ENCODE data around the gene SLC35F3.
A peak's percentile ranks its signal among the peaks of the same experiment; 100 is the strongest.

The SLC35F3 gene

DNA sequence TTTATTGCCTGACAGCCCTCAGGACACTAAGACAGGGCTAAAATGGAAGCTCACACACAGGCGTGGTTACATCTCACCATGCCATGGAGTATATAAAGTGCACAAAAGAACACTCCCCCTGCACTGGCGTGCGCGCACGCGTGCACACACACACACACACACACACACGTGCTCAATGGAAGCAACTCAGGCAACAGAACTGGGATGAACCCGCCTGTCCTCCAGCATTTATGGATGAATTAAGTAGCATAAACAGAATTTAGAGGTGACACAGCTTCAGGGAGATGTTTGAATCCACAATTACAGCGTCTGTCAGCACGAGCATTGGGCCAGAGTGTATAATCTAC is 322.3 kb downstream of the SLC35F3 start:
- Histone ChIP-seq H3K4me3 (ENCODE audit: control insufficient read depth in 1 of 7, extremely low read depth in 1 of 7, insufficient read depth in 4 of 7, low read depth in 2 of 7, low read length in 6 of 7) (no peak overlapping the region), H3K4me1 (ENCODE audit: control extremely low read depth in 1 of 4, control insufficient read depth in 4 of 4, insufficient read depth in 4 of 4, low read length in 3 of 4) (peaks cover 5 to 22% (median 15%) of the 10 kb centered on the region in 4 experiments), H3K36me3 (ENCODE audit: control insufficient read depth in 4 of 4, insufficient read depth in 4 of 4, low read length in 3 of 4) (no peaks in the 10 kb centered on the region), H3K27me3 (replicated peaks in 2 of 5; ENCODE audit: control insufficient read depth in 4 of 5, insufficient read depth in 5 of 5, low read length in 4 of 5) (peaks cover 0 to 4% (median 0%) of the 10 kb centered on the region in 5 experiments), H3K9me3 (ENCODE audit: control extremely low read depth in 1 of 5, control insufficient read depth in 4 of 5, insufficient read depth in 2 of 5, low read depth in 1 of 5, low read length in 4 of 5) (no peaks in the 10 kb centered on the region), H3K27ac (ENCODE audit: insufficient read depth in 1 of 2, low read depth in 1 of 2, low read length in 2 of 2, poor library complexity in 1 of 2, severe bottlenecking in 2 of 2) (no peak overlapping the region)
- POLR2A ChIA-PET = no interaction called here
- CTCF ChIA-PET = interaction anchor here (0.6 kb wide), 1 partner anchor 12 kb away, joined by 3 read pairs; no protein-coding TSS in a partner anchor
- WGBS (ENCODE audit: insufficient coverage) = 100% methylated on average over 3 of the region's 10 CpGs
- no peak for DNase-seq

DNA sequence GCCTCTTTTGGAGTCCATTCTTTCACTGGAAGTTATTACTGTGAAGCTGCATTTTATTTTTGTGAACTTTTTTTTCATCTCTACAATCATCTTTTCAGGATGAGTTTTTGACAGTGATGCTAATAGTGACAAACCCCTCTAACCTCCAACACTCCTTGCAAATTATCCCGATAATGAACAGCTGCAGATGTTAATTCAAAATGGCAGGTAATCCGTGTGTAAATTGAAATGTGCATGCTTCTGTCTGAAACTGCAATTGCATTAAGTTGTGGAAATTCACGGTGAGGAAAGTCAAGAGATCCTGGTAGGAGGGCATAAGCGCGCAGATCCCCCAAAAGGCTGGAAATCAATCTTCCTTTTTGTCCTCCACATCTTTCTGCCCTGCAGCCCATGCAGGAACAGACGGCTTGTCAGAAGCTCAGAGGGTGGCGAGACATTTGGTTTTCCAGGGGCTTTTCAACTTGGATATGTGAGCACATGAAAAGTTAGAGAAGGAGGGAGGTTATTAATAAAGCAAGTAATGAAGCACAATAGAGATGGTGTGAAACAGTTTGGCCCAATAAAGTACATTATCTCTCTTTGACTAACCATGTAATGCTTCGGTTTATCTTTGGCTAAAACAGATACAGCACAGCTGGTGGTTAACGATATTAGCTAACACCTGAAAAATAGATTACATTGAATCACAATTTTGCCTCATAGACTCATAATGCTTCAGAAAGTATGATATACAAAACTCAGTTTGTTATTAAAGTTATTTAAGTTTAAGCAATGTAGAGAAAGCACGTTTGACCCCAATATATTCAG is 325.3 kb downstream of the SLC35F3 start:
- Histone ChIP-seq H3K36me3 (ENCODE audit: control insufficient read depth in 4 of 4, insufficient read depth in 4 of 4, low read length in 3 of 4) (no peaks in the 10 kb centered on the region), H3K27ac (ENCODE audit: insufficient read depth in 1 of 2, low read depth in 1 of 2, low read length in 2 of 2, poor library complexity in 1 of 2, severe bottlenecking in 2 of 2) (no peak overlapping the region), H3K9me3 (ENCODE audit: control extremely low read depth in 1 of 5, control insufficient read depth in 4 of 5, insufficient read depth in 2 of 5, low read depth in 1 of 5, low read length in 4 of 5) (no peaks in the 10 kb centered on the region), H3K4me1 (ENCODE audit: control extremely low read depth in 1 of 4, control insufficient read depth in 4 of 4, insufficient read depth in 4 of 4, low read length in 3 of 4) (peaks cover 5 to 24% (median 15%) of the 10 kb centered on the region in 4 experiments), H3K4me3 (ENCODE audit: control insufficient read depth in 1 of 7, extremely low read depth in 1 of 7, insufficient read depth in 4 of 7, low read depth in 2 of 7, low read length in 6 of 7) (peak overlapping the region in 3 of 7 experiments; percentile 1 to 51 (median 40)), H3K27me3 (replicated peaks in 2 of 5; ENCODE audit: control insufficient read depth in 4 of 5, insufficient read depth in 5 of 5, low read length in 4 of 5) (peaks cover 0 to 3% (median under 1%) of the 10 kb centered on the region in 5 experiments)
- no peak for DNase-seq
- ChIA-PET CTCF (interaction anchor here (0.7 to 3.9 kb wide), 8 partner anchors 9 to 83 kb away, joined by 3 to 25 read pairs (median 4); no protein-coding TSS in a partner anchor), POLR2A (no interaction called here)
- 86% methylated on average over 7 of the region's 10 CpGs for WGBS (ENCODE audit: insufficient coverage)

GRCh38 chr1:234230414-234230862 is 326.0 kb downstream of the SLC35F3 start:
- 0% methylated on average over 8 of the region's 10 CpGs for WGBS (ENCODE audit: insufficient coverage)
- peaks cover 0 to 4% (median 3%) of the 10 kb centered on the region in 5 experiments for H3K27me3 ChIP-seq (replicated peaks in 2 of 5; ENCODE audit: control insufficient read depth in 4 of 5, insufficient read depth in 5 of 5, low read length in 4 of 5)
- ChIA-PET CTCF (interaction anchor here (0.7 to 3.9 kb wide), 8 partner anchors 9 to 82 kb away, joined by 3 to 25 read pairs (median 4); no protein-coding TSS in a partner anchor), POLR2A (no interaction called here)
- peak; percentile 34 to 86 (median 80) for DNase-seq
- H3K9me3 ChIP-seq (ENCODE audit: control extremely low read depth in 1 of 5, control insufficient read depth in 4 of 5, insufficient read depth in 2 of 5, low read depth in 1 of 5, low read length in 4 of 5) = no peaks in the 10 kb centered on the region
- H3K27ac ChIP-seq (ENCODE audit: insufficient read depth in 1 of 2, low read depth in 1 of 2, low read length in 2 of 2, poor library complexity in 1 of 2, severe bottlenecking in 2 of 2) = no peak overlapping the region
- H3K4me1 ChIP-seq (ENCODE audit: control extremely low read depth in 1 of 4, control insufficient read depth in 4 of 4, insufficient read depth in 4 of 4, low read length in 3 of 4) = peaks cover 5 to 29% (median 15%) of the 10 kb centered on the region in 4 experiments
- peak overlapping the region in 5 of 7 experiments; percentile 1 to 51 (median 16) for H3K4me3 ChIP-seq (ENCODE audit: control insufficient read depth in 1 of 7, extremely low read depth in 1 of 7, insufficient read depth in 4 of 7, low read depth in 2 of 7, low read length in 6 of 7)
- no peaks in the 10 kb centered on the region for H3K36me3 ChIP-seq (ENCODE audit: control insufficient read depth in 4 of 4, insufficient read depth in 4 of 4, low read length in 3 of 4)

DNA sequence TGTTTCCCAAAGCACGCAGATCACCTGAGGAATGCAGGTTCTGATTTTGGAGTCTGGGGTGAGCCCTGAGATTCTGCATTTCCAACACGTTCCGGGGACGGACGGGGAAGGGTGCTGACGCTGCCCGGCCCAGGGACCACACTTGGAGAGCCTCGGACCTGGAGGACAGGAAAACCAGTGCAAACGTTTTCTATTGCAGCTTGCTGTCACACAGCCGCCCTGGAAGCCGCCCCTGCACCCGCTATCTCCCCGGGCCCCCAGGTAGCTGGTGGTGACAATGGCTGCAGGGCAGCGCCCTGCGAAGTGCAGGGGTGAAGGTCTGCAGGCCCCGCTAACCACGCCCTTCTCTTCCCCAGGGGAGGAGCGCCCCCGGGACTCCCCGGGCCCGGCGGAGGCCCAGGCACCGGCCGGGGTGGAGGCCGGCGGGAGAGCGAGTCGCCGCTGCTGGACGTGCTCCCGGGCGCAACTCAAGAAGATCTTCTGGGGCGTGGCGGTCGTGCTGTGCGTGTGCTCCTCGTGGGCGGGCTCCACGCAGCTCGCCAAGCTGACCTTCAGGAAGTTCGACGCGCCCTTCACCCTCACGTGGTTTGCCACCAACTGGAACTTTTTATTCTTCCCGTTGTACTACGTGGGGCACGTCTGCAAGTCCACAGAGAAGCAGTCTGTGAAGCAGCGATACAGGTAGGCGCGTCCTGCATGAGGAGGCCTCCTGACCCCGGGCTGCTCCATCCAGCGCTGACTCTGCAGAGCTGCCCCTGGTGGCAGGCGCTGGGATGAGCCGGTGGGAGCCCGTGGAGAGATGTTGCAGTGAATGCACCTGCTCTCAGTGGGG is 326.8 kb downstream of the SLC35F3 start:
- Histone ChIP-seq H3K27ac (ENCODE audit: insufficient read depth in 1 of 2, low read depth in 1 of 2, low read length in 2 of 2, poor library complexity in 1 of 2, severe bottlenecking in 2 of 2) (no peak overlapping the region), H3K9me3 (ENCODE audit: control extremely low read depth in 1 of 5, control insufficient read depth in 4 of 5, insufficient read depth in 2 of 5, low read depth in 1 of 5, low read length in 4 of 5) (no peaks in the 10 kb centered on the region), H3K4me3 (ENCODE audit: control insufficient read depth in 1 of 7, extremely low read depth in 1 of 7, insufficient read depth in 4 of 7, low read depth in 2 of 7, low read length in 6 of 7) (peak overlapping the region in 4 of 7 experiments; percentile 5 to 51 (median 28)), H3K27me3 (replicated peaks in 2 of 5; ENCODE audit: control insufficient read depth in 4 of 5, insufficient read depth in 5 of 5, low read length in 4 of 5) (peaks cover 0 to 5% (median 3%) of the 10 kb centered on the region in 5 experiments), H3K36me3 (ENCODE audit: control insufficient read depth in 4 of 4, insufficient read depth in 4 of 4, low read length in 3 of 4) (no peaks in the 10 kb centered on the region), H3K4me1 (ENCODE audit: control extremely low read depth in 1 of 4, control insufficient read depth in 4 of 4, insufficient read depth in 4 of 4, low read length in 3 of 4) (peaks cover 5 to 30% (median 15%) of the 10 kb centered on the region in 4 experiments)
- ChIA-PET CTCF (interaction anchor here (1.1 to 3.9 kb wide), 5 partner anchors 10 to 79 kb away, joined by 3 to 25 read pairs (median 6); no protein-coding TSS in a partner anchor), POLR2A (no interaction called here)
- DNase-seq = peak; percentile 11 to 21 (median 15)
- 78% methylated on average over 53 of the region's 55 CpGs for WGBS (ENCODE audit: insufficient coverage)

GRCh38 chr1:234231893-234232276 is 327.4 kb downstream of the SLC35F3 start:
- peak overlapping the region in 2 of 7 experiments; percentile 0 to 36 for H3K4me3 ChIP-seq (ENCODE audit: control insufficient read depth in 1 of 7, extremely low read depth in 1 of 7, insufficient read depth in 4 of 7, low read depth in 2 of 7, low read length in 6 of 7)
- ChIA-PET CTCF (interaction anchor here (2.5 to 3.9 kb wide), 2 partner anchors 15 to 19 kb away, joined by 7 to 25 read pairs; no protein-coding TSS in a partner anchor), POLR2A (no interaction called here)
- no peak overlapping the region for H3K27ac ChIP-seq (ENCODE audit: insufficient read depth in 1 of 2, low read depth in 1 of 2, low read length in 2 of 2, poor library complexity in 1 of 2, severe bottlenecking in 2 of 2)
- no peak for DNase-seq
- peaks cover 5 to 30% (median 15%) of the 10 kb centered on the region in 4 experiments for H3K4me1 ChIP-seq (ENCODE audit: control extremely low read depth in 1 of 4, control insufficient read depth in 4 of 4, insufficient read depth in 4 of 4, low read length in 3 of 4)
- H3K36me3 ChIP-seq (ENCODE audit: control insufficient read depth in 4 of 4, insufficient read depth in 4 of 4, low read length in 3 of 4) = no peaks in the 10 kb centered on the region
- WGBS (ENCODE audit: insufficient coverage) = 95% methylated on average over 10 of the region's 13 CpGs
- peaks cover 0 to 5% (median 3%) of the 10 kb centered on the region in 5 experiments for H3K27me3 ChIP-seq (replicated peaks in 2 of 5; ENCODE audit: control insufficient read depth in 4 of 5, insufficient read depth in 5 of 5, low read length in 4 of 5)
- no peaks in the 10 kb centered on the region for H3K9me3 ChIP-seq (ENCODE audit: control extremely low read depth in 1 of 5, control insufficient read depth in 4 of 5, insufficient read depth in 2 of 5, low read depth in 1 of 5, low read length in 4 of 5)

GRCh38 chr1:234234199-234234598 is 329.7 kb downstream of the SLC35F3 start:
- CTCF ChIA-PET = interaction anchor here (0.9 to 1.3 kb wide), 2 partner anchors 20 to 21 kb away, joined by 3 read pairs; no protein-coding TSS in a partner anchor
- WGBS (ENCODE audit: insufficient coverage) = 68% methylated on average over 4 of the region's 6 CpGs
- POLR2A ChIA-PET = interaction anchor here (0.6 kb wide), 1 partner anchor 193 kb away, joined by 3 read pairs; no protein-coding TSS in a partner anchor

More at GRCh38 chr1:234234199-234234598, 329.7 kb downstream of the SLC35F3 start:
- DNase-seq = no peak
- no peak overlapping the region for H3K27ac ChIP-seq (ENCODE audit: insufficient read depth in 1 of 2, low read depth in 1 of 2, low read length in 2 of 2, poor library complexity in 1 of 2, severe bottlenecking in 2 of 2)
- no peak overlapping the region for H3K4me3 ChIP-seq (ENCODE audit: control insufficient read depth in 1 of 7, extremely low read depth in 1 of 7, insufficient read depth in 4 of 7, low read depth in 2 of 7, low read length in 6 of 7)
- peaks cover 0 to 5% (median 3%) of the 10 kb centered on the region in 5 experiments for H3K27me3 ChIP-seq (replicated peaks in 2 of 5; ENCODE audit: control insufficient read depth in 4 of 5, insufficient read depth in 5 of 5, low read length in 4 of 5)
- no peaks in the 10 kb centered on the region for H3K9me3 ChIP-seq (ENCODE audit: control extremely low read depth in 1 of 5, control insufficient read depth in 4 of 5, insufficient read depth in 2 of 5, low read depth in 1 of 5, low read length in 4 of 5)
- no peaks in the 10 kb centered on the region for H3K36me3 ChIP-seq (ENCODE audit: control insufficient read depth in 4 of 4, insufficient read depth in 4 of 4, low read length in 3 of 4)
- H3K4me1 ChIP-seq (ENCODE audit: control extremely low read depth in 1 of 4, control insufficient read depth in 4 of 4, insufficient read depth in 4 of 4, low read length in 3 of 4) = peaks cover 5 to 30% (median 15%) of the 10 kb centered on the region in 4 experiments

Data from common myeloid progenitor, CD34-positive (primary cell).